ENCODE results near the gene FAM3A. TPM values are rescaled to one million over a fixed set of nuclear protein-coding genes. Genes with fewer than 3 reads are reported as not detected.

The FAM3A gene
- total and polyA plus RNA-seq, 9 of the 15 experiments (the other 6 are each of a cell fraction or from before 2014, with no cell fraction given), result 0.75 to 70.6 (median 27.0) TPM

GRCh38 chrX:154486396-154487207 lies 29.4 kb downstream of the FAM3A start, which contains the start of gene UBL4A (continued):
- TF ChIP-seq NCOR1 (IDR thresholded peaks at IDR 0.05) (peak; percentile 64), DEAF1 (CRISPR knock-in tag; IDR thresholded peaks at IDR 0.05) (no peak), CCNT2 (IDR thresholded peaks at IDR 0.05; ENCODE audit: borderline replicate concordance, extremely low read depth, insufficient read length, low read depth, low read length) (peak; percentile 37), CHD1 (IDR thresholded peaks at IDR 0.05; ENCODE audit: low read length) (no peak), ZBTB26 (CRISPR knock-in tag; IDR thresholded peaks at IDR 0.05) (no peak), CBX1 (IDR thresholded peaks at IDR 0.05; ENCODE audit: low read depth) (no peak), FUS (optimal IDR thresholded peaks at IDR 0.05; ENCODE audit: low read depth, low read length) (no peak), XRCC4 (IDR thresholded peaks at IDR 0.05; ENCODE audit: extremely low read depth, insufficient read depth, insufficient read length) (no peak), SIN3B (IDR thresholded peaks at IDR 0.05; ENCODE audit: low read depth) (0 out of 2 replicates have a peak, but pooled peaks have one; percentile 27), COPS2 (conservative IDR thresholded peaks at IDR 0.05) (no peak), ZBTB17 (CRISPR knock-in tag; IDR thresholded peaks at IDR 0.05) (no peak), ZNF316 (IDR thresholded peaks at IDR 0.05) (no peak), HDAC1 (IDR thresholded peaks at IDR 0.05) (no peak), MXD1 (CRISPR knock-in tag; IDR thresholded peaks at IDR 0.05; ENCODE audit: borderline replicate concordance, poor library complexity, severe bottlenecking) (no peak), CHD4 (IDR thresholded peaks at IDR 0.05; ENCODE audit: insufficient read depth, insufficient replicate concordance, low read depth, low read length, poor library complexity, severe bottlenecking) (no peak), MCM5 (IDR thresholded peaks at IDR 0.05; ENCODE audit: low read depth) (no peak), STAT6 (CRISPR knock-in tag; IDR thresholded peaks at IDR 0.05) (no peak), ZNF232 (CRISPR knock-in tag; IDR thresholded peaks at IDR 0.05) (no peak), ZNF717 (CRISPR knock-in tag; IDR thresholded peaks at IDR 0.05) (no peak), ZNF3 (CRISPR knock-in tag; IDR thresholded peaks at IDR 0.05) (no peak), CBX2 (IDR thresholded peaks at IDR 0.05; ENCODE audit: insufficient read depth, low read length, poor library complexity, severe bottlenecking) (no peak), ZNF707 (CRISPR knock-in tag; conservative IDR thresholded peaks at IDR 0.05) (no peak), SREBF2 (CRISPR knock-in tag; IDR thresholded peaks at IDR 0.05) (no peak)
